HG03139 (cell line): Measurements from ENCODE around the gene COLQ.

ENCODE experiments used
- ATAC-seq: cut with Tn5 transposase; IDR thresholded peaks from one replicate; pipeline ENCODE4 v1.9.1; 2021; ENCODE audit not compliant: unreplicated experiment

Gene COLQ

DNA sequence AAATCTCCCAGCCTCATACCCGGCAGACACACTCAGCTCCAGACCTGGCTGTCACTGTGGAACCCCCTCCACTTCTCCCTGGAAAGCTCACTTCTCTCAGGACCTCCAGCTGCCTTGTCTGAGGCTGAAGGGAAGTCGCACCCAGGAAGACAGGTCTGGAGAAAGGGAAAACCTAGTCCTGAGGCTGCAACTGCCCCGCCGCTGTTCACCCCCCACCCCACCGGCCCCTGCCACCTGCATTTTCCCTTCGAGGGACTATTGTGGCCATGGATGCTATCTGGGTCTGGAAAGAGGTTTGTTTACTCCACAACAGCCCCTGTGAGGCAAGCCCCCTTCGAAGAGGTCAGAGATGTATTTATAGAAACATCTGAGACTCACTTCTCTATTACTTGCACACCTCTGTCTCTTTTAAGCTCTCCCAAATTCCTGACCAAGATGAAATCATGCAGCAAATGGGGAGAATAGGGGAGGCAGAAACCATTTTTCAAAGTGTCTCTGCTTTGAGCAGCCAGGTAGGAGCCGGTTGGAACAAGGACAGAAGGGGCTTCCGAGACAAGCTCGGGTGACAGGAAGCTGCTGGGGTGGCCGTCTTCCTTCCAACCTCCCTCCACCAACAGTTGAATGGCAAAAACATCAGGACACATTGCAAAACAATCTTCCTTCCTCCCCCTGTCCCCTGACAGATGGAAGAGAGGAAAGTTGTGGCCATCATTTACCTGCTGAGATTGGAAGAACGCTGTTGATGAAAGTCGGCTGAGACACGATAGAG lies 518 bp downstream of the COLQ start:
- ATAC-seq, result no peak

DNA sequence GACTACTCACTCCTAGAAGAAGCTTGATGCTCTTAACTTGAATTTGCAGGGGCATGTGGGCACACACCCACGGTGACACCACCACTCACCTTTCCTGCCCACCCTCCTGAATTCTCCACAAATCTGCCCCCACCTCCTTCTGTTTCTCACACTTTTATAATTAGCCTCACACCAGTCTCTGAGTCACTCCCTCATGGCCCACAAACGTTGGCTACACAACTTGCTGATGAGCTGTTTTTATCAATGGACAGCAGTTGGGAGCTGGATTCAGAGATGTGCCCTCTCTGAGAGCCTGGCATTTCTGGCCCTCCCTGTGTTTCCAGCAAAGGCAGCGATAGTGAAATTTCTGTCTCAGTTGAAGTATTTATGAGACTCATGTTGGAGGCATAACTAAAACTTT lies 1.3 kb downstream of the COLQ start:
- ATAC-seq, result no peak

DNA sequence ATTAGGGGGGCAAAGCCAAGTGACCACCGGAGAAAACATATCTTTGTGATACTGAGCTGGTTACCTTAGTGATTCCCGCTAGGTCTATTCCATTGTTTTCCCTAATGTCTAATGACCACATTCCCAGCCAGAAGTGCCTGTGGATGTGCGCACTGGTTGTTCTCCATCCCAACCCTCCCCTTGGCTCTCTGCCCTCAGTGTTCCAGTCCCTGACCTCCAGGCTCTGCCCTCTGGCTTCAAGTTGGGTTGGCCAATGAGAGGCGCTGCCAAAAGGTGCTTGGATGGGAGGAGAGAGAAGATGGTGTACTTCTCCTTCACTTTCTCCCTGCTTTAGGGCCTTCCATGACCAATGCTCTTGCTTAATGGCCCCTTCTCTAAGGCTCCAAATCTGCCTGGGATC lies 2.4 kb downstream of the COLQ start:
- ATAC-seq, result no peak

DNA sequence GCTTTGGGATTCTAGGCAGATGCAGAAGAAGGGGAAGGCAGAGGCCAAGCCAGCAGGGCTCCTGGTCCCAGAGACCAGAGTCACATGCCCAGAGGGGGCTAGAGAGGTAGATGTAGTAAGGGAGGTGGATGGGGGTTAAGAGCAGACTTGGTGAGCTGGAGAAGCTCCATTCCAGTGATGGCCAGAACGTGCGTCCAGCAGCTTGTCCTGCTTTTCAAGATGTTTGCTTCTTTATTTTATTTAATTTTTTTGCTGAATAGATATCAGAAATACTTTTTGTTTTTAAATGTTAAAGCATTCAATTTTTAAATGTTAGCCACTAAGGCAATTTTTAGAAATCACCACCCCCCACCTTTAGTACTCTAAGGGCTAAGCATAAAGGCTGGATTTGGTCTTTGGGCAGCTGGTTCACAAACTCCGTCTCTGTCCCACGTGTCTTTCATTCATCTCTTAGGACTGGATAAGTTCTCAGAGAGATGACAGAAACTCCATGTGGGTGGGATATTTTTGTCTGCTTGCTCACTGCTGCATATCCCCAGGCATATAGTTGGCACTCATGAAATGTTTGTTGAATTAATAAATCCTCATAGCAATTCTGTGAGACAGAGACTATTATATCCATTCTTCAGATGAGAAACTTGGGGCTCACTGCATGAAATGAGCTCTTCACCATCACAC lies 6.7 kb downstream of the COLQ start:
- ATAC-seq, result no peak

DNA sequence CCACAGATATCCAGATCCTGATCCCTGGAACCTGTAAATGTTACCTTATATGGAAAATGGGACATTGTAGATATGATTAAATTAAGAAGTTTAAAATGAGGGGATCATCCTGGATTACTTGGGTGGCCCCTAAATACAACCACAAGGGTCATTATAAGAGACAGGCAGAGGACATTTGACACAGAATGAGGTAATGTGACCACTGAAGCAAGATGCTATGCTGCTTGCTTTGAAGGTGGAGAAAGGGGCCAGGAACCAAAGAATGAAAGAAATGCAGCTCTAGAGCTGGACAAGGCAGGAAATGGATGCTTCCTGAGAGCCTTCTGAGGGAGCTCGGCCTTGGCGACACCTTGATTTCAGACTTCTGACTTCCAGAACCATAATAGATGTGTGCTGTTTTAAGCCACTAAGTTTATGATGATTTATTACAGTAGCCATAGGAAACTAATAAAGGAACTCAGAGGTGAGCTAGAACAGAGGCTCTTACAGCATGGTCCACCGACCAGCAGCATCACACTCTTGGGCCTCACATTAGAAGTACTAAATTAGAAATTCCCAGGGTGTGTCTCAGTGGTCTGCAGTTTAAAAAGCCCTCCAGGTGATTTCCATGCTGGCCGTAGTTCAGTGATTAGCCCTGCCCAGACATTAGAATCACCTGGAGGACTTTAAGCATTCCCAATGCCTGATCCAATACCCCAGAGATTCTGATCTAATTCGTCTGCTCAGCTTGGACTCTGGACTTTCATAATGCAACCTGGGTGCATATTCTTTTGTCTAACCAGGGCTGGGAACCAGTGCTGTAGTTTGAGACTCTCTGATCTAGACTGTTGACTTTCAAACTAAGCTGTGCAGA lies 7.5 kb downstream of the COLQ start:
- no peak for ATAC-seq

DNA sequence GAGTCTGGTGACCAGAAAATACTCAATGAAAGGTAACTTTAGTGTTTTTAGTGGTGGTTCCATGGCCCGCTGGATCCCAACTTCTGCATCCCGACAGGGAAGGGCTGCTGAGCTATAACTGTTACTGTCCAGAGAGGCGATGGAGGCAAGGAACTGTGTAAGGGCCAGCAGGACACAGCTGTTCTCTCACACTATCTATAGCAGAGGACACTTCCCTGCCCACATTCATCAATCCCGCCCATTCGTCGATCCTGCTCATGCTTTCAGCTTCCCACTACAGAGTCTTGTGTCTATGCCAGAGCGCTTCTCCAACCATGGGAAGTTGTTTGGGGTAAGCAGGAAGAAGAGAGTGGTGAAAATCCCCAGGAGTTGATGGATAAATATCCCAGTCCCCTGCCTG lies 8.4 kb downstream of the COLQ start:
- no peak for ATAC-seq

DNA sequence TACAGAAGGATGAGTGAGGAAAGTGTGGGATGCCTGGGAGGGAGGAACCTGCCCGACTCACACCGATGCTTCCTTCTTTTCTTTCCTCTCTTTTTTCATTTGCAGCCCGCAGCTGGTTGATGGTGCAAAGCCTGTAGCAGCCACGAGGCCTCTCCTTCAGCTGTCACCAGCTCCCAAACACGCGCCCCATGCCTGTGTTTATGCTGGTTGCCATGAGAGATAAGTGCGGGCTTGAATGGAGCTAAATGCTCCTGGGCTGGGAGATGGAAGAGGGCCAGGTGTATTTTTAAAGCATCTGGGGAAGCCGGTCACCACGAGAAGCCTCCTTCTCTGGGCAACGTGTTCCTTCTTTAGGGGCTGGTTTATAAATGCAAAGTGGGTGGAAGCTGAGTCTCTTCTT lies 9.3 kb downstream of the COLQ start:
- ATAC-seq, result no peak

DNA sequence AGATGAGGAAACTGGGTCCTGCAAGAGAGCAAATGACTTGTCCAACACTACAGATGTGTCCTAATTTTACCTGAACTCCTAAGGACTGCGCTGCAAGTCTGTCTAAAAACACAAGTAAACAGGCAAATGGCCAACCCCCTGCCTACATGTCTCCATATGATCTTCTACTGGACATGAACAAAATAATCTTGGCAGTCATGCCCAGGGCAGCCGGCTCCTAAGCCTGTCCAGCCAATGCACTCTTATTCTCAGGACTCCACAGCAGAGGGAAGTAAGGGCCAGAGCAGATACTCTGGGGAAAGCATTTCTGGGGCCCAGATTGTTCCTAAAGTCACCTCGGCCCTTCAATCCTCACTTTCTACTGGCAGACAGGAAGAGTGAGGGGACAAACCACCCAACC lies 10.3 kb downstream of the COLQ start:
- ATAC-seq, result no peak

DNA sequence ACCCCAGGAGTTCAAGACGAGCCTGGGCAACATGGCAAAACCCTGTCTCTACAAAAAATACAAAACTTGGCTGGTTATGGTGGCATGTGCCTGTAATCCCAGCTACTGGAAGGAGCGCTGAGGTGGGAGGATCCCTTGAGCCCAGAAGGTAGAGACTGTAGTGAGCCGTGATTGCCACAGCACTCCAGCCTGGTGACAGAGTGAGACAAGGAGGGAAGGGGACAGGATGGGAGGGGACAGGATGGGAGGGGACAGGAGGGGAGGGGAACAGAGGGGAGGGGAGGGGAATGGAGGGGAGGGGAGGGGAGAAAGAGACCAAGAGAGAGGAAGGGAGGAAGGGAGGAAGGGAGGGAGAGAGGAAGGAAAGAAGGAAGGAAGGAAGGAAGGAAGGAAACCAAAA lies 11.0 kb downstream of the COLQ start:
- no peak for ATAC-seq

DNA sequence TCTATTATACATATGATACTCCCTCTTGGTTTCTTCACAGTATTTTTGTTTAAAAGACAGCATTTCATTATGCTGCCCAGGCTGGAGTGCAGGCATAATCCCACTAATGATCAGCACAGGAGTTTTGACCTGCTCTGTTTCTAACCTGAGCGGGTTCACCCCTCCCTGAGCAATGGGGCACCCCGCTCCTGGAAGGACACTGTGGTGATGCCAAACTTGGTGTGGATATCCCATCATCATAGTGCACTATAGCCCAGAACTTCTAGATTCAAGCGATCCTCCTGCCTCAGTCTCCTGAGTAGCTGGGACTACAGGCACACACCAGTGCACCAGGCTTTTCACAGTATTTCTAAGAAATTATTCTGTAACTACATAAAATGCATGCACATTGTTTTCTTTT lies 14.9 kb downstream of the COLQ start:
- no peak for ATAC-seq

DNA sequence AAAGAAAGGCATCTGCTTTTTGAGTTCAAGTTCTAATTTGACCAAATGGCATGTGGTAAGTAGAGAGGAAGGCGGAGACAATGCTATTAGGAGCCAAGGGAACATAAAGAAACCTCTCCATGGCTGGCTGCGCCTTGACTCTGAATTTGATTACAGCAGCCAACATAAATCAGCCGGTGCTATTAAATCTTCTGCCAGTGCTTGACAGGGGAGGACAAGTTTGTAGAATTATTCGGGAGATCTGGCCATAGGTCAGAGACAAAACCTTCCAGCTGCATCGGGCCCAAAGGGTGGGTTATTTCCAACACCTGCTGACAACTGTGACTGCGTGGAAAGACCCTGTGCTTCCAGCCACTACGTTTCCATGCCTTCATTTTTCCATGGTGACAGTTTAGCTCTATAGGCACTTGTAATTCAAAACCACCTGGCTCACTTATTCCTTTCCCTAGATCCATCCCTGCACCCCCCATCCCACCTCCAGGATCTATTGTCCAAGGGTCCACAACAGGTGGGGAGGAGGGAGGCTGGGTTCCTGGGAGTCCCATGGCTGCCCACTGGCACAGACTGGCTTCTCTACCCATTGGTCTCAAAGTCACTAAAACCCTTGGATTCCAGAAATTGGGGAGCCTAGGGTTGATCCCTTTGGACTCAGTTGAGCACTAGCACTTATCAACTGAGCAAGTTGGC lies 15.9 kb downstream of the COLQ start:
- ATAC-seq, result no peak

DNA sequence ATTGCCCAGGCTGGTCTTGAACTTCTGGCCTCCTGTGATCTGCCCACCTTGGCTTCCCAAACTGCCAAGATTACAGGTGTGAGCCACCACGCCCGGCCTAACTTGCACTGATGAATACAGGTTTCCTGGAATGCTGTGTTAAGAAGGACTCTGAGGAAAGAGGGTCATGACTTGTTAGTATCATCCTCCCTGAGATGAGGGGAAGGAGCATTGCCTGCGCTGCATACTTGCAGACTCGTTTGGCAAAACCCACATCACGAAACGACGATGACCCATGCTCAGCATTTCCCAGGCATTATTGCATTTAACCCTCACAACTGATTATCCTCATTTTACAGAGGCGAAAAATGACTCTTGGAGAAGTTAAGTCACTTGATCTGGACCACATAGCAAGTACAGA lies 18.9 kb downstream of the COLQ start:
- ATAC-seq, result no peak

DNA sequence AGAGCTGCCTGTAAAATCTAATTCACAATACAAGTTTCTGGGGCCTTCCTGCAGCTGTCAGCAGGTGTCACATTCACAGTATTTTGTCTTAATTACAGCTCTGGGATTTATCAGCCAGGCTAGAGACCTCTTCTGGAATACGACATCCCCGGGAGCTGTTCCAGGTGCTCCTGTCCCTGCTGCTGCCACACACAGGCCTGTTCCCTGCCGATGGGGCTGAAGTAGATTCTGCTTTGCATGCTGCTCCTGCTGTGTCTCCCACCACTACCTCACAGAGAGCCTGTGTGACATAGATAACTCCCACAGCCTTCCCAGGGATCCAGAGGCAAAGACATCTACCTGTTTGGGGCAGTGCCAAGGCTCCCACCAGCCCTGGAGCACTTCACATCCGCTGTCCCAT lies 20.4 kb downstream of the COLQ start:
- no peak for ATAC-seq

DNA sequence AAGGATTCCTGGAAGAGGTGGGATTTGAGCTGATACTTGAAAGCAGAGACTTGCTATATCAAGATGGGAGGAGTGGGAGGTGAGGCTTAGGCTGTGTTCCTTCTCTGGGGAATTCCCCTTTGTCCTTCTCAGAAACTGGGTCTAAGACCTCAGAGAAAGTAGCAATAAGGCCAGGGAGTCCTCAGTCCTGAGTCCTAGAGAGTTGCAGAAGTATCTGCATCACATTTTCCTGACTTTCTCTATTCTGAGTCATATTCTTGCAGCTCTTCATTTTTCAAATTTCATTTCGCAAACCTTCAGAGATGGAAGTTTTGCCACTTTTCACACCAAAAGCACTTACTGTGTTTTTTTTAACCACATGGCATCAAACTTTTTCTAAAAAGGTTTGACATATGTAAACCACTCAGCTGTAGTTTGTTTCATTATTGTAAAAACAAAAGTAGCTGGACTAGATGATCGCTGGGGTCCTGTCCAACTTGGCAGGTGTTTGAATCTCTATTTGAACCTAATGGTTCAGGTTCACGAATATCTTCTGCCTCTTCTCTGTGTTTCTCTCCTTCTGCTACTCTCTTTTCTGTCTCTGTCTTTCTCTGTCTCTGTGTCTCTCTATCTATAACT lies 21.3 kb downstream of the COLQ start:
- no peak for ATAC-seq

DNA sequence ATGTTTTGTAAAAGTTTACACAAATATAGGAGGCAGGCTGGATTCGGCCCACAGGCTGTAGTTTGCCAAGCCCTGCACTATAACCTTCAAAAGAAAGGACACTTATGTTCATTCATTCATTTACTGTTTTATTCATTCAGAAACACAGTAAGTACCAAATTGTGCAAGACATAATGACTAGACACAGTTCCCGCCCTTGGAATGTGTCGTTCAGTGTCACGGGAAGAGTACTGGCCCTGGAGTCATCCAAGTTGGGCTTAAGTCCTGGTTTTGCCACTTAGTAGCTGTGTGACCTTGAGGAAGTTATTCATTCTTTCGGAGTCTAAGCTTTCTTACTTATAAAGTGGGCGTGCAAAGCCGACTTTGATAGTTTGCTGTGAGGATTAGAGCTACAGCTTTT lies 22.0 kb downstream of the COLQ start:
- ATAC-seq, result no peak

DNA sequence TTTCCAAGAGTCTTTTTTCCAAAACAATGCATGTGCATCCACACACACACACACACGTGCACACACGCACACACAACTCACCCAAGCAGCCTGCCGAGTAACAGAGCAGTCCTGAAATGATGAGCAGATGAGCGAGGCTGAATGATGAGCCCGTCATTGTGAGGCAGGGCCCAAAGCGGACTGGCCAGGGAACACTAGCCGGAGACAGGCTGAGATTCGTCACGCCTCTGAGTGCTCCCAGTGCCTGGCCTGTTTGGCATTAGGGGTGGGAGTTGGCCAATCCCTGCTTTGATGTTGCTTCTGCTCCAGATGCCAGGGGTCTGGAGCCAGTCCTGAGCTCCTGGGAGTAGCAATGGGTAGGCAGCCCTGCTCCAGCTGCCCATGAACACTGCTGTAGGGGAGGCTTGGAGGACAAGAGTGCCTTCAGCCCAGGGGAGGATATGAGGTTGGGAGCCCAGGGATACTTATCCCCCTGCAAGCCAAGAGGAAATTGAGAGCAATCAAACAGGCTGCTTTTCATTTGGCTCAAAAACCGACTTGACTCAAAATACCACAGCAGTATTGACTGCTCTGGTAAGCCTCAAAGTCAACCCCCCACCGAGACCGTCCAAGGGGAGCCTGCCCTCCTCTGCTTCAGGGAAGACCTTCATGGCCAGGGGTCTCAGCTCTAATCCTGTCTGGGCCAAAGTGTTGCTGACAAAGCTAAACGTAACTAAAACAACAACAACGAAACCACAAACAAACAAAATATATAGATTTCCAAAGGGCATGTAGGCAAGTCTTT lies 22.9 kb downstream of the COLQ start:
- ATAC-seq, result no peak

DNA sequence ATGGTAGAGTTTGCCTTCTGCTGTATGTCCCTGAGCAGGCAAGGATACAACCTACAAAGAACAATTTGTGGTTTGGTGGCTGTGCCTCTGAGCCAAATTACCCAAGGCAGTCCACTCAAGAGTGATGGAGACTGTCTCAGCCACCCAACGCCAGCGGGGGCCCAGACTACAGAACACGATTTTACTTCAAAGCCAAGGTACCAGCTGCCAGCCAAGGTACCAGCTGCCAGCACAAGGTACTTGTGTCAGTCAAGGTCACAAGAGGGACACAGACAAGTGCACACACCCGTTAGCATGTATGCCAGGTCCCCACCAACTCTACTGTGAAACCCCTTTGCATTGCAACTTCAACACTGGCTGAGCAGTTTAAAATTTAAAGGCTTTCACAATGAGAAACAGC lies 23.5 kb downstream of the COLQ start:
- ATAC-seq, result no peak

DNA sequence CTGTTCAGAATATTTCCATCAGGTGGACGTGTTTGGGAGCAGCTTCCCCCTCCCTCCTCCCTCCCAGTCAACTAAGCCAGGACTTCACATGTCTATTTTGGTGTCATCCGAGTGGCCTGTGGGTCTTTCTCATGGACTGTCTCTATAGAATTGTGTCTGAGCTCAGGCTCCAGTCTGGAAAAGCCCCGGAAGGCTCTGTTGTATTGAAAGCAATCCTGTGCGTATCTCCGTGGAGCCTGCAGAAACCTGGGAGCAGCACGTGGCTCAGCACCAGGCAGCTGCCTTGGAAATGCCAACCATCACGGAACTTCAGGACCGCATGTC lies 25.2 kb downstream of the COLQ start:
- no peak for ATAC-seq

DNA sequence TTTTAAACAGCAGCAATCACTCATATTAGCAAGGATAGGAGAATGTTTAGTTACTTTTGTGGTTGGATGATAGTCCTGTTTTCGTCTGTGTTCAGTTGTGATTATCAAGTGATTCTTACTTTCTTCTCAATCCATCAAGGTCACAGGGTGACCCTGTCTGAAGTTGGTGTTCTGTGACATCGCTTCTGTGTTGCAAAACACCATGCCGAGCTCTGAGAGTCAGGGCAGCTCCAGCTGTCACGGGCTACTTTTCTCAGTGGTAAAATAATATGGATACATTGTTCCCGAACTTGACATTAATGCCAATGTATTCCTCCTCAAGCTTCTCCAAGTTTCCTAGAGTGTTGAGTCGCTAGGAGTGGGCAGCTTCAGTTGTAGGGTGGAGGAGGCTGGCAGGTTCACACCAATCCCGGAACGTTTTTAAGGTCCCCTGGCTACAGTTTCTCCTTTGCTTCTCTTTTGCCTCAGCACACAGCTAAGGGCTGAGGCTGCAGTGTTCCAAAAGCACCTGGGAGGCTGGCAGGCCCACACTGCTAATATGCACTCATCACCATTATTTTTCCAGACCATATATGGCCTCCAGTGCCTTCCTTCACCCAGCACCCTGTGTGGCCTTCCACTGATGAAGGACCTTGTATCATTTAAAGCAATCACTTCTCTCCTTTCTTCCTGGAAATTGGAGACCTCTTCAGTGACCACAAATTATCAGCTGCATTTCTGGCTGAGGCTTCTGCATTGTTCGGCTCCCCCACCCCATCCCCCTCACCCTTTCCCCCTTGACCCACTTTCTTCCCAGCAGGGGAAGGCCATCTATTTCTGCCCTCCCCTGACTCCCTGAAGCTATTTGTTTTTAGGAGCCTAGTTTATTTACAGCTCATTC lies 25.8 kb downstream of the COLQ start:
- no peak for ATAC-seq
